Neuronal stem cell (in vitro differentiated cells): Measurements from ENCODE around the gene YOD1.

Source experiments
- DNase-seq: peaks from one replicate; pipeline ENCODE4 v3.0.0-alpha.2; 2013; ENCODE audit warnings: low spot score
- H2AFZ ChIP-seq: one replicate; pipeline ENCODE4 v1.6.1; 2013; ENCODE audit warnings: mild to moderate bottlenecking, low read length, inconsistent platforms
- H2AK5ac ChIP-seq: 2 replicates; pipeline ENCODE4 v1.6.1; 2013; ENCODE audit warnings: low read depth, mild to moderate bottlenecking, inconsistent platforms, low read length, moderate library complexity, mixed read lengths
- H2BK120ac ChIP-seq: 2 replicates; pipeline ENCODE4 v1.6.1; 2013; ENCODE audit warnings: low read depth, mild to moderate bottlenecking, inconsistent platforms, low read length, moderate library complexity, mixed read lengths
- H2BK12ac ChIP-seq: one replicate; pipeline ENCODE4 v1.6.1; 2013; ENCODE audit warnings: low read length, inconsistent platforms
- H2BK15ac ChIP-seq: 2 replicates; pipeline ENCODE4 v1.6.1; 2013; ENCODE audit warnings: mild to moderate bottlenecking, low read length, inconsistent platforms, mixed read lengths
- H2BK5ac ChIP-seq: one replicate; pipeline ENCODE4 v1.6.1; 2013; ENCODE audit warnings: inconsistent platforms, mild to moderate bottlenecking, low read length, moderate library complexity
- H3K14ac ChIP-seq: one replicate; pipeline ENCODE4 v1.6.1; 2013; ENCODE audit warnings: low read length, inconsistent platforms
- H3K18ac ChIP-seq: 2 replicates; pipeline ENCODE4 v1.6.1; 2013; ENCODE audit warnings: low read length, inconsistent platforms
- H3K23ac ChIP-seq: 2 replicates; pipeline ENCODE4 v1.6.1; 2013; ENCODE audit warnings: low read depth, mild to moderate bottlenecking, mixed read lengths, low read length, inconsistent platforms; ENCODE audit not compliant: poor library complexity
- H3K27ac ChIP-seq: replicated peaks from 3 replicates; pipeline ENCODE4 v1.5.1; 2013; ENCODE audit warnings: low read length, inconsistent platforms
- H3K27me3 ChIP-seq, 3 experiments: 2 replicates each; pipeline ENCODE4 v1.6.1; 2013; ENCODE audit warnings: low read length in 3 of 3, mild to moderate bottlenecking in 2 of 3, inconsistent platforms in 1 of 3, low read depth in 1 of 3, mixed read lengths in 1 of 3, moderate library complexity in 1 of 3; ENCODE audit not compliant: control insufficient read depth in 3 of 3, insufficient read depth in 3 of 3
- H3K36me3 ChIP-seq, 2 donors: replicated peaks in 1 of 2; 2 replicates each; pipeline ENCODE4 v1.6.1; 2013; ENCODE audit warnings: low read length in 2 of 2; ENCODE audit not compliant: control insufficient read depth in 2 of 2, insufficient read depth in 2 of 2
- H3K4ac ChIP-seq: 2 replicates; pipeline ENCODE4 v1.6.1; 2013; ENCODE audit warnings: inconsistent platforms, mild to moderate bottlenecking, low read length, moderate library complexity
- H3K4me1 ChIP-seq, 2 donors: 1 replicate in 1 of 2; 2 replicates in 1 of 2; pipeline ENCODE4 v1.6.1; 2013; ENCODE audit warnings: low read length in 2 of 2, low read depth in 1 of 2; ENCODE audit not compliant: control insufficient read depth in 2 of 2, insufficient read depth in 1 of 2
- H3K4me2 ChIP-seq: one replicate; pipeline ENCODE4 v1.6.1; 2013; ENCODE audit warnings: mild to moderate bottlenecking, low read length, inconsistent platforms; ENCODE audit not compliant: insufficient read depth, poor library complexity, severe bottlenecking
- H3K4me3 ChIP-seq, 2 donors: 2 replicates each; pipeline ENCODE4 v1.5.1; 2013; ENCODE audit warnings: low read length in 2 of 2, mild to moderate bottlenecking in 2 of 2, inconsistent platforms in 1 of 2, moderate library complexity in 1 of 2
- H3K79me1 ChIP-seq: one replicate; pipeline ENCODE4 v1.6.1; 2013; ENCODE audit warnings: low read depth, mild to moderate bottlenecking, inconsistent platforms, low read length, moderate library complexity
- H3K9ac ChIP-seq: one replicate; pipeline ENCODE4 v1.6.1; 2013; ENCODE audit warnings: mild to moderate bottlenecking, low read depth, low read length, inconsistent platforms; ENCODE audit not compliant: poor library complexity
- H3K9me3 ChIP-seq, 2 donors: replicated peaks in 1 of 2; 2 replicates each; pipeline versions ENCODE3 to v1.6.1; 2013; ENCODE audit warnings: low read length in 2 of 2, mild to moderate bottlenecking in 2 of 2, inconsistent platforms in 1 of 2, low read depth in 1 of 2, mixed read lengths in 1 of 2, moderate library complexity in 1 of 2; ENCODE audit not compliant: control insufficient read depth in 2 of 2, insufficient read depth in 1 of 2
- H4K8ac ChIP-seq: one replicate; pipeline ENCODE4 v1.6.1; 2013; ENCODE audit warnings: low read depth, mild to moderate bottlenecking, inconsistent platforms, low read length, moderate library complexity
- H4K91ac ChIP-seq: one replicate; pipeline ENCODE4 v1.6.1; 2013; ENCODE audit warnings: low read length, low read depth, mild to moderate bottlenecking, inconsistent platforms; ENCODE audit not compliant: poor library complexity
- WGBS, 2 donors: extraction: QIAGEN DNeasy Blood & Tissue Kit; methylation state at CpG; one replicate each; pipeline ENCODE4 v1.1.7; 2013; ENCODE audit warnings: missing lambda C conversion rate in 2 of 2, mixed read lengths in 1 of 2; ENCODE audit not compliant: insufficient read length in 2 of 2, insufficient replicate concordance in 1 of 2; ENCODE audit errors: extremely low coverage in 2 of 2; 5-methylcytosine and 5-hydroxymethylcytosine counted together

YOD1 gene

GRCh38 chr1:207060596-207060995 lies 9.6 kb upstream of the YOD1 start:
- Histone ChIP-seq H3K9ac (no peak overlapping the region), H3K18ac (no peak overlapping the region), H3K4me2 (no peak overlapping the region), H2AFZ (no peak overlapping the region), H3K79me1 (no peaks in the 10 kb centered on the region), H3K4me3 (no peak overlapping the region), H3K36me3 (peaks cover 0 to 1% of the 10 kb centered on the region in 2 donors), H3K27me3 (no peaks in the 10 kb centered on the region), H4K91ac (no peak overlapping the region), H4K8ac (no peak overlapping the region), H3K9me3 (no peaks in the 10 kb centered on the region), H2AK5ac (no peak overlapping the region), H2BK15ac (no peak overlapping the region), H3K27ac (no peak overlapping the region), H3K4me1 (peaks cover 0 to 1% of the 10 kb centered on the region in 2 donors), H2BK5ac (no peak overlapping the region), H2BK120ac (no peak overlapping the region), H3K14ac (no peak overlapping the region), H3K23ac (no peak overlapping the region), H3K4ac (no peak overlapping the region), H2BK12ac (no peak overlapping the region)
- WGBS, 2 donors, result no CpG with 5 or more reads among the region's 3 CpGs
- no peak for DNase-seq

GRCh38 chr1:207059881-207060280 lies 8.9 kb upstream of the YOD1 start:
- Histone ChIP-seq H4K8ac (no peak overlapping the region), H3K4ac (no peak overlapping the region), H3K27ac (no peak overlapping the region), H3K27me3 (no peaks in the 10 kb centered on the region), H2AK5ac (no peak overlapping the region), H3K4me2 (no peak overlapping the region), H2AFZ (no peak overlapping the region), H2BK15ac (no peak overlapping the region), H3K9ac (no peak overlapping the region), H2BK120ac (no peak overlapping the region), H3K4me1 (peaks cover 0 to 1% of the 10 kb centered on the region in 2 donors), H3K4me3 (no peak overlapping the region), H4K91ac (no peak overlapping the region), H3K36me3 (peaks cover 0 to 1% of the 10 kb centered on the region in 2 donors), H3K18ac (no peak overlapping the region), H3K23ac (no peak overlapping the region), H3K14ac (no peak overlapping the region), H3K79me1 (no peaks in the 10 kb centered on the region), H3K9me3 (no peaks in the 10 kb centered on the region), H2BK12ac (no peak overlapping the region), H2BK5ac (no peak overlapping the region)
- no peak for DNase-seq
- WGBS, 2 donors, result no CpG with 5 or more reads among the region's 4 CpGs

GRCh38 chr1:207058878-207059867 lies 8.2 kb upstream of the YOD1 start:
- H3K79me1 ChIP-seq, result no peaks in the 10 kb centered on the region
- H2BK15ac ChIP-seq, result no peak overlapping the region
- no peak overlapping the region for H4K8ac ChIP-seq
- H3K18ac ChIP-seq, result no peak overlapping the region
- H2AFZ ChIP-seq, result no peak overlapping the region
- H3K4me1 ChIP-seq, result peaks cover 0 to 1% of the 10 kb centered on the region in 2 donors
- H4K91ac ChIP-seq, result no peak overlapping the region
- H3K4me3 ChIP-seq, result no peak overlapping the region
- no peaks in the 10 kb centered on the region for H3K9me3 ChIP-seq
- WGBS, 2 donors, result no CpG with 5 or more reads among the region's 6 CpGs
- H3K27ac ChIP-seq, result no peak overlapping the region
- H2BK5ac ChIP-seq, result no peak overlapping the region
- H3K9ac ChIP-seq, result no peak overlapping the region
- H2BK120ac ChIP-seq, result no peak overlapping the region
- no peaks in the 10 kb centered on the region for H3K27me3 ChIP-seq
- peaks cover 0 to 1% of the 10 kb centered on the region in 2 donors for H3K36me3 ChIP-seq
- no peak overlapping the region for H2AK5ac ChIP-seq
- no peak overlapping the region for H3K4me2 ChIP-seq
- H3K23ac ChIP-seq, result no peak overlapping the region
- H3K4ac ChIP-seq, result no peak overlapping the region
- no peak for DNase-seq
- no peak overlapping the region for H2BK12ac ChIP-seq
- no peak overlapping the region for H3K14ac ChIP-seq

- H3K27me3 ChIP-seq, result peaks cover 0 to 2% (median 0%) of the 10 kb centered on the region in 3 experiments
- no peak overlapping the region for H3K9ac ChIP-seq
- H3K14ac ChIP-seq, result no peak overlapping the region
- no peak overlapping the region for H3K4me3 ChIP-seq
- H4K91ac ChIP-seq, result no peak overlapping the region
- no peaks in the 10 kb centered on the region for H3K9me3 ChIP-seq
- H2BK5ac ChIP-seq, result no peak overlapping the region
- DNase-seq, result no peak
- H3K36me3 ChIP-seq, result no peaks in the 10 kb centered on the region
- no peak overlapping the region for H2AK5ac ChIP-seq
- H3K18ac ChIP-seq, result no peak overlapping the region
- H2BK15ac ChIP-seq, result no peak overlapping the region
- no peak overlapping the region for H2BK120ac ChIP-seq
- no peak overlapping the region for H4K8ac ChIP-seq
- no peak overlapping the region for H2BK12ac ChIP-seq
- H3K23ac ChIP-seq, result no peak overlapping the region
- peaks cover 0 to 1% of the 10 kb centered on the region in 2 donors for H3K4me1 ChIP-seq
- H3K79me1 ChIP-seq, result no peaks in the 10 kb centered on the region
- H3K4ac ChIP-seq, result no peak overlapping the region
- no peak overlapping the region for H2AFZ ChIP-seq
- H3K4me2 ChIP-seq, result no peak overlapping the region
- no peak overlapping the region for H3K27ac ChIP-seq
- WGBS, 2 donors, result no CpG with 5 or more reads among the region's 4 CpGs
Observed at GRCh38 chr1:207058252-207058651, 7.2 kb upstream of the YOD1 start.
